GM21367 (cell line): Measurements from ENCODE around the gene BTBD2.
"Not testable (repeated sequence)": the region's sequence is repeated elsewhere in the genome, so short reads cannot be mapped to it uniquely, and the experiment has no call there.

ENCODE experiments used
- ATAC-seq: cut with Tn5 transposase; IDR thresholded peaks from one replicate; pipeline ENCODE4 v1.9.1; 2021; ENCODE audit not compliant: unreplicated experiment

The BTBD2 gene

DNA sequence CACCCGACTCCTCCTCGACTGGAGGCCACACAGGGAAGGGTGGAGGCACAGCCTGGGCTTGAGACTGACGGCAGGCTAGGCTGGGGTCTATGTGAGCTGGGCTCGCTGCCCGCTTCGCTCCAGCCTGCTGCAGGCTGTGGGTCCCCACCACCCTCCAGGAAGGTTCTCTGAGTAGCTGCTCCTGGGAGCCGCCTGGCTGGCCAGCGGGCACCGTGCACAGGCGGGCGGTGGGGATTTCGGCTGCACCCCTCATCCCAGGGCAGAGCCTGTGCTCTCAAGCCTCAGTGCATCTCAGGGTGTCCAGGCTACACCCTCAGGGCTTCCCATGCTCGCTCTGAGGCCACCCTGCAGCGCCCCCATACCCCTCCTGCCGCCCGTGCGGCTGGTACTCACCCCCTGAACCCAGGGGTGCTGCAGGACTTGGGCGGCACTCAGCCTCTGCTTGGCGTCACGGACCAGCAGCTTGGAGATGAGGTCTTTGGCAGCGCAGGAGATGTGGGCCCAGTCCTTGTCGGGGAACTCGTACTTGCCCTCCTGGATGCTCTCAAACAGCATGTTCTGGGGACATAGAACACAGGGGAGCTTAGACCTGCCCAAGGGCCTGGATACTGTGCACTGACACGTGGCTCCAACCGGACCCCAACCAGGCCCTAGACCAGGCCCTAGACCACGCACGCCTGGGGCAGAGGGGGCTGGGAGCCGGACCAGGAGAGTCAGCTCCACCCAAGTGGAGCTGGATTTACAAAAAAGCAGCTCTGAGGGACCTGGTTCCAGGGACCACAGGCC, 25.3 kb upstream of the BTBD2 start:
- no peak for ATAC-seq

DNA sequence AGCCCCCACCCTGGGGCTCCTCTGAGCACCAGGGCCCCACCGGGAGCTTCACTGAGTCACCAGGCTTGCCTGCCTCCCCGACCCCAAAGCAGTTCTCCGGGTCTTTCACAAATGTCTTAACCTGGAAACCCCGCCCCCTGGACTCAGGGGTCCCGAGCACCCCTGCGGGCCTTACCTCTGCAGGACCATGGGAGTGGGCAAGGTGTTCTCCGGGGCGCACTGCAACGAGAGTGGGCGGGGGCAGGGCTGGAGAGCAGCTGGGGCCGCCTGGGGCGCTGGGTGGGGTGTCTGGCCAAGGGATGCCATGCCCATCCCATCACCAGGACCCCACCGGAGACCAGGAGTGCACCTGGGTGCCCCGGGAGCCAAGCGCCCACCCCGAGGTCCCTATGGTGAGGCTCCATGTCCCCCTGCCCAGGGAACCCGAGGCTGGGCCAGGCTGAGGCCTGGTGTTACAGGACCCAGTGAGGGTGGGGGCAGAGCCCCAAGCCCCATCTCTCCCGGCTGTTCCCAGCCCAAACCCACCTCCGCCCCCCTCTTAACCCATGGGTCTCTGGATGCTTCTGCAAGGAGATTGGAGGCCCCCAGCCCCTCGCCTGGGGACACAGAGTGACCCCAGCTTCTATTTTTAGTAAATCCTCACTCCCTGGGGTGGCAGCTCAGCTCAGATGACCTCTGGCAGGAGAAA, 24.6 kb upstream of the BTBD2 start:
- ATAC-seq, result no peak

DNA sequence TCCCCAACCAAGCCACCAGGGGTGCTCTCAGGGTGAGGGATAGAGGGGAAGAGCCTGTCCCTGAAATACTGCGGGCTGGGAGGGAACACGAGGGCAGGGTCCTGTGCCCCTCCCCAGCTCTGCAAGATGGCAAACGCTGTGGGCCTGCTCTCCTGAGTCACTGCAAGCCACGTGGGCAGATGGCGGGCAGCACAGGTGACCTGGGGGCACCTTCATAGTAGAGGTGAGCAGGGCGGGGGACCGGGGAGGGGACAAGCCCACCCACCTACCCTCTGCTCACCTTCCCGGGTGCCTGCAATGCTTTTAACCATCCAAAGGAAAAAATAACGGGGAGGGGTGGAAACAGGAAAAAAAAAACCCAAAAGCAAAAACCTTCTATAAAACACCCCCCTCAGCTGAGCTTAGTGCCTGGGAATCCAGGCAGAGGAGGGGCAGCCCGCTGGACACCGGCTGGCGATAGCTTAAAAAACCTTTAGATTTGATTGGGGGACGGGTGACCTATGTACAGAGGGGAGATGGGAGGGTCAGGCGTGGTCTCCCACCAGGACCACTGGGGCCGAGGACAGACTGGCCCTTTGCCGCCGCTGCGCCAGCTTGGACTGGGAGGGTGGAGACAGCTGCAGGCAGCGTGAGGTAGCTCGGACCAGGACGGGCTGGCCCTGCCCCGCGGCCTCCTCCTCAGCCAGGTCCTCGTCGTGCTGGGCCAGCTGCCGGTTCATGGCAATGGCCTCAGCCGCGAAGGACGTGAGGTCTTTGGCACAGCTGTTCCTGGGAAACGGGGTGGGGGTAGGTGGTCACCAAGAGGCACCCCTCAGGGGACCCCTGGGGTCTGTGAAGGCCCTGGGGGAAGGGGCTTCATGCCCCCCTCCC, 23.8 kb upstream of the BTBD2 start:
- no peak for ATAC-seq

DNA sequence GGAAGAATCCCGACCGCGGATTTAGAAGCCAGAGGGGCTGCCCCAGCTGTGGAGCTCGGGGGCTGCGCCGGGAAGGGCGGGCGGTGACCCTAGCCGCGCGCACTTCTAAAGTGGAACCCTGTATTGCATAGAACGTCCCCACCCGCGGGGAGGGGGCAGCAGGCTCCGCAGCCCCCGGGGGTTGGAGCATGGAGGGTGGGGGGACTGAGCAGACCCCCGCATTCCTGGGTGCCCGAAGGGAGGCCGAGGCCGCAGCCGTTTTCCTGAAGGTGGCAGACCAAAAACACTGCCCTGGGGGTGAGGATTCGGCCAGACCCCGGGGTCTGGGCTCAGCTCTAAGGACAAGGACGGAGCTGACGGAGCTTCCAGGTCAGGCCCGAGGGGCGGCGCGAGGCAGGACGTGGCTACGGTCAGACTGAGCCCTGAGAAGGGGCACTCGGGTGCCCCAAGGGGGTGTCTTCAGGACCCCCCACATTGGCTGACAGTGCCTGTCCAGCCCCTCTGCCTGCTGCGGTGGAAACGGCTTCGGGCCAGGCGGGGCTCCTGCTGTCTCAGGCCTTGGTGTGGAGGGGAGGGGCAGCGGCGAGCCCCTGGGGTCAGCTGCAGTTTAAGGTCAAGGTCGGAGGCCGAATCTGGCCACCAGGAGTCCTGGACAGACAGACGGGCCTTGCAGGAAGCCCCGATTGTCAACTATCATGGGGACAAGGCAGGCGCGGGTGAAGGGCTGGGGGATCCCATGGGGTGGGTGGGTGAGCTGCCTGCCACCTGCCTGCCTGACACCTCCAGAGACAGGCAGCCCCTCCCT, 23.0 kb upstream of the BTBD2 start:
- no peak for ATAC-seq

DNA sequence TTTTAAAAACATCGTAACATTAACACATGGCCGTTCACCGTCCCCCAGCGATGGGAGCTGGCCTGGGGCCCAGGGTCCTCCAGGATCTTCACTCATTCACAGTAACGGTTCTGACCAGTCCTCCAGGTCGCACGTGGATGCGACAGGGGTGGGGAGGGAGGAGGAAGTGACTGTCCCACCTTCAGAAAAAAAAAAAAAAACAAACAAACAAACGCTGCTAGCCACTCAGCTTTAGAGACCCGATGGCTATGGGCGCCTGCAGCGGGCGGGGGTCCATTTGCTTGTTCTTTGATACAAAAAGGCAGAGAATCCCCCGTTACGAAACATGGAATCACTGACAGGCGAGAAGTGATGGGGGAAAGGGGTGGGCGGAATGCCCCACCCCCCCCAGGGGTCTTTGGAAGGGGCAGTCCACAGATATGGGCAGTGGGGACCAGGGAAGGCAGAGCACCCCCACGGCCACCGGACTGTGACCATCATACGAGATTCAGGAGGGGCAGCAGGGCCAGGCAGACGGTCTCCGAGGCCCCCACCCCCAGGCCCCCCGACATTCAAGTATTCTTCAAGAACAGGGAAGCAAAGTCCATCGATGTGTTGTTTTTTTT, 22.2 kb upstream of the BTBD2 start:
- ATAC-seq, result no peak

DNA sequence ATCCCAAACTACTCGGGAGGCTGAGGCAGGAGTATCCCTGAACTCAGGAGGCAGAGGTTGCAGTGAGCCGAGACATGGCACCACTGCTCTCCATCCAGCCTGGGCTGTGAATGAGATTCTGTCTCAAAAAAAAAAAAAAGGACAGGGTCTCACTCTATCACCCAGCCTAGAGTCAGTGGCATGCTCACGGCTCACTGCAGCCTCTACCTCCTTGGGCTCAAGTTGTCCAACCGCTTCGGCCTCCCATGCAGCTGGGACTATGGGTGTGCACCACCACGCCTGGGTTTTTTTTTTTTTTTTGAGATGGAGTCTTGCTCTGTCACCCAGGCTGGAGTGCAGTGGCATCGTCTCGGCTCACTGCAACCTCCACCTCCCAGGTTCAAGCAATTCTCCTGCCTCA, 20.9 kb upstream of the BTBD2 start:
- no peak for ATAC-seq

DNA sequence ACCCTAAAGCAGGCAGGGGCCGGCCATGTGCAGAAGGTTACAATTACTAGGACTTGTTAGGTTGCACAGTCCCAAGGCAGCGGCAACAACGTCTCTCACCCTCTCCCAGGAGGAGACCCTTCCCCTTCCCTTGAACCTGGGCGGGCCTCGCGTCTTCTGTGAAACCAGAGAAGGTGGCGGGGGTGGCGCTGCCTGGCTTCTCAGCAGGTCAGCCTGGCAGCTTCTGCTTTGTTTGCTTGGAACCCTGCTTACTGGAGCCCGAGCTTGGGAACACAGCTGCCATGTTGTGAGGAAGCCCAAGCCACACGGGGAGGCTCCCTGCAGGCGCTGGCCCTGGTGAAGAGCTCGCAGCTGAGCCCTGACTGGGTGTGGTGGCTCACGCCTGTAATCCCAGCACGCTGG, 20.1 kb upstream of the BTBD2 start:
- ATAC-seq, result no peak

DNA sequence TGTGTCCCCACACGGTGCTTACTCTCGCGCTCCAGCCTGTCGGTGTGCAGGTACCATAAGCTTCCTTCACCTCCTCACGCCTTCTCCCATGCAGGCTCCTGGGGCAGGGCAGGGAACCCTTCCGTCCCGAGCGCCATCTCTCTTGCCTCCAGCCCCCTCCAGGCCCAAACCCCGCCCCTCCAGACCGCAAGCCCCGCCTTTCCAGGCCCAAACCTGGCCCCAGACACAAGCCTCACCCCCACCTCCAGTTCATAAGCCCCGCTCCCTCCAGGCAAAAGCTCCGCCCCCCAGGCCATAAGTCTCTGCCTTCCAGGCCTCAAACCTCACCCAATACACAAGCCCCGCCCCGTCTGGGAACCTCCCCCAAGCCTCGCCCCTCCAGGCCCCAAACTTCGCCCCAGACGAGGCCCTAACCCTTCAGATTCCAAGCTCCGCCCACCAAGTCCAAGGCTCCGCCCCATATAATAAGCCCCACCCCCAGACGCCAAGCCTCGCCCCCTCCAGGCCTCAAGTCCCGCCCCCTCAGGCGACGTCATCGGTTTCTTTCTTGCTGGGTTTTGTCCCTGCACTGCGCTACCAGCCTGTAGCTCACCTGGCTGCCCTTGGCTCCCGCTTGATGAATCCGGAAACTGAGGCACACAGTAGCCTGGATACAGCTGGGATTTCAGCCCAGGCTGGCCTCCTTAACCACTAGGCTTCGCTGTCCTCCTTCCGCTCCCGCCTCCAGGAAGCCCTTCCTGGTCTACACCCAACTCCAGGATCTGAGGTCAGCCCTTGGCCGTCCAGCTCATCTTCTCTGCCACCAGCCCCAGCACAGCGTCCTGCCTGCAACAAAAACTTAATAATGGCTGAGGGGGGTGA, 19.4 kb upstream of the BTBD2 start:
- no peak for ATAC-seq

DNA sequence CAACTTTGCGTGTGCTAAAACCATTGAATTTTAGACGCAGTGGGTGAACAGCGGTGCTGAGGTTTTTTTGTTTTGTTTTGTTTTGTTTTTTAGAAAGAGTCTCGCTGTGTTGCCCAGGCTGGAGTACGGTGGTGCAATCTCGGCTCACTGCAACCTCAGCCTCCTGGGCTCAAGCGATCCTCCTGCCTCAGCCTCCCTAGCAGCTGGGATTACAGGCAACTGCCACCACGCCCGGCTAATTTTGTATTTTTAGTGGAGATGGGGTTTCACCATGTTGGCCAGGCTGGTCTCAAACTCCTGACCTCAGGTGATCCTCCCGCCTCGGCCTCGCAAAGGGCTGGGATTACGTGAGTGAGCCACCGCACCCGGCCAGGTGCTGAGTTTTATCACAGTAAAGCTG, 18.7 kb upstream of the BTBD2 start:
- ATAC-seq, result not testable (repeated sequence)

DNA sequence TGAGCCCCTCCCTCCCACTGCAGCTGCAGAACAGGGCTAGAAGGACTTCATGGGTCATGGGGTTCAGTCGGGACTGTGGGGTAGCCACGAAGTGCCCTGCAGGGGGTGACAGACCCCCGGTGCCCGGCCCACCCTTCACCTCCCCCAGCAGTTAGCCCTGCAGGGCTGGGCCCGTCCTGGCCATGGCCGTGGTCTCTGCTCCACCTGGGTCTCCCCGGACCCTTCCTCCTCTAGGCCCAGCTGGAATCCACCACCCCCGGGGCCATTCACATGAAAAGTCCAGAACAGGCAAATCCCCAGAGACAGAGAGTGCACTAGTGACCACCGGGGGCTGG, 18.3 kb upstream of the BTBD2 start:
- no peak for ATAC-seq

DNA sequence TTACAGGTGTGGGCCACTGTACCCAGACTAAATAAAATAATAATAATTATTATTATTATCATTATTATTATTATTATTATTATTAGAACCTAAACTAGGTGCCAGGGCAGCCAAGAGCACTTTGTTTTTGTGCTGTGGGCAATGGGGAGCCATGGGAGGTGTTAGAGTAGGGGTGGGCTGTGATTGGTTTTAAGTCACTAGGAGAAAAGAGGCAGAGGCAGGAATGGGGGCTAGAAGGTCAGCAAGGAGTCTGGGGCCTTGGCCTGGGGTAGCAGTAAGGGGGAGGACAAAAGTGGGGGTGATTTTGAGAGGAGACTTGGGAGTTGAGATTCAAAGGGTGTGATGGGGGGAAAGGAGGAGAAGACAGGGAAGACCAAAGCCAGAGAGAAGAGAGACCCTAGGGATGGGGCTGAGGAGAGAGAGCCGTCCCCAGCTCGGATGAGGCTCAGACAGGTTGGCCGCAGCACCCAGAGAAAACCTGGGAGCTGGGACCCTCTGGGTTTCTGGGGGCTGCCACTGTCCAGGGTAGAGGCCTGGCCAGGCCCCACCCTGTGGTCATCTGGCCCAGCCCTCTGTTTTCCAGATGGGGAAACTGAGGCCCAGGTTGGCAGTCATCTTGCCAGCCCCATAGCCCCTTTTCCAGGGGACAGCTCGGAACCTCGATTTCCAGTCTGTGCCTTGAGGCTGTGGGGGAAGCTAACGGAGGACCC, 17.8 kb upstream of the BTBD2 start:
- no peak for ATAC-seq

DNA sequence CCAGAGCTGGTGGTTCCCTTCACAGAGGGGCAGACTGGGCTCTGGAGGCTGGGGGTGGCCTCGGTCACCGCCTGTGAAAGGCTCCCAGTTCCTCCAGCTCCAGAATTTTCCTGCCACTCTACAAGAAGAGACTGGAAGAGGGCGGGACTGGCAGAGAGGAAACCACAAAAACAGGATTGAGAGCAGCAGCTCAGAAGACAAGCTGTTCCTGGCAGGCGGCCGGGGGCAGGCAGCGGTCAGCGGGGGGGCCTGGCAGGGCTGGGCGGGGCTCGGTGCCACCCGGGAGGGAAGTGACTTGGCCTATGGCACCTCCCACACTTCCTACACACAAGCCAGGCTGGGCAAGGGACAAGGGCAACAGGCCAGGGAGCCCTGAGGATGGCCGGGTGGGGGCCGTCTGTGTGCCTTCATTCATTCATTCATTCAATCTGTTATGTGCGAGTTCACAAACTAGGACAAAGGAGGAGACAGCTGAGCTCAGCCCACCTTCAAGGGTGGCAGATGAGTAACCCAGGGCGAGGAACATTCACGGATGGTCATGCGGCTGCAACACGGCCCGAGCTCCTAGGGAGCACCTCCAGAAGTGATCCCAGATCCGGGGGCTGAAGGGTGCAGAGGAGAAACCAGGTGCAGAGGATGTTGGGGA, 16.9 kb upstream of the BTBD2 start:
- no peak for ATAC-seq

DNA sequence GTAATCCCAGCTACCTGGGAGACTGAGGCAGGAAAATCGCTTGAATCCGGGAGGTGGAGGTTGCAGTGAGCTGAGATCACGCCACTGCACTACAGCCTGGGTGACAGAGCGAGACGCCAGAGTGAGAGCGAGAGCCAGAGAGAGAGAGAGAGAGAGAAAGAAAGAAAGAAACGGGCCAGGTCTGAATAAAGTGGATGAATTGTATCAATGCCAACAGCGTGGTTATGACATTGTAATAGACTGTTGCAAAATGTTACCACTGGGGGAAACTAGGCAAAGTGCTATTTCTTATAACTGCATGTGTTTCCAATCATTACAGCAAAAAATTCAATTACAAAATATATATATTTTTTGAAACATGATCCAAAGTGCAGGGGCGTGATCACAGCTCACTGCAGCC, 11.8 kb upstream of the BTBD2 start:
- no peak for ATAC-seq

DNA sequence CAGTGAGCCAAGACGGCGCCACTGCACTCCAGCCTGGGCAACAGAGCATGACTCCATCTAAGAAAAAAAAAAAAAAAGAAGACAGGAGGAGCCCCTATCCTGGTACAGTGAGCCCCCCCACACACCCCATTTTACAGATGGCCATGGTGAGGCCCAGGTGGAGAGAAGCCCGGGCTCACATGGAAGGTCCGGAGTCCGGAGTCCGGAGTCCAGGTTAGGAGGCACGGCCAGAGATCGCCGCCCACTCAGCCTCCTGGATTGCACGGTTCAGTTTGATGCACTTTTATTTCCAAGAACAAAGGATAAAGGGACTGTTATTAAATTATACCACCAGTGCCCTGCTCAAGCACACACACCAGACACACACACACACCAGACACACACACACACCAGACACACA, 11.3 kb upstream of the BTBD2 start:
- no peak for ATAC-seq

DNA sequence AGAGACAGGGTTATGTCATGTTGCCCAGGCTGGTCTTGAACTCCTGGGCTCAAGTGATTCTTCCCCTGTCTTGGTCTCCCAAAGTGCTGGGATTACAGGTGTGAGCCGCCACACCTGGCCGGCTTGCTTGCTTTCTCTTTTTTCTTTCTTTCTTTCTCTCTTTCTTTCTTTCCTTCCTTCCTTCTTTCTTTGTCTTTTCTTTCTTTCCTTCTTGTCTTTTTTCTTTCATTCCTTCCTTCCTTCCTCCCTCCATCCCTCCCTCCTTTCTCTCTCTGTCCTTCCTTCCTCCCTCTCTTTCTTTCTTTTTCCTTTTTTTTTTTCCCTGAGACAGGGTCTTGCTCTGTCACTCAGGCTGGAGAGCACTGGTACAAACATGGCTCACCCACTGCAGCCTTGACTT, 6.8 kb upstream of the BTBD2 start:
- ATAC-seq, result no peak

DNA sequence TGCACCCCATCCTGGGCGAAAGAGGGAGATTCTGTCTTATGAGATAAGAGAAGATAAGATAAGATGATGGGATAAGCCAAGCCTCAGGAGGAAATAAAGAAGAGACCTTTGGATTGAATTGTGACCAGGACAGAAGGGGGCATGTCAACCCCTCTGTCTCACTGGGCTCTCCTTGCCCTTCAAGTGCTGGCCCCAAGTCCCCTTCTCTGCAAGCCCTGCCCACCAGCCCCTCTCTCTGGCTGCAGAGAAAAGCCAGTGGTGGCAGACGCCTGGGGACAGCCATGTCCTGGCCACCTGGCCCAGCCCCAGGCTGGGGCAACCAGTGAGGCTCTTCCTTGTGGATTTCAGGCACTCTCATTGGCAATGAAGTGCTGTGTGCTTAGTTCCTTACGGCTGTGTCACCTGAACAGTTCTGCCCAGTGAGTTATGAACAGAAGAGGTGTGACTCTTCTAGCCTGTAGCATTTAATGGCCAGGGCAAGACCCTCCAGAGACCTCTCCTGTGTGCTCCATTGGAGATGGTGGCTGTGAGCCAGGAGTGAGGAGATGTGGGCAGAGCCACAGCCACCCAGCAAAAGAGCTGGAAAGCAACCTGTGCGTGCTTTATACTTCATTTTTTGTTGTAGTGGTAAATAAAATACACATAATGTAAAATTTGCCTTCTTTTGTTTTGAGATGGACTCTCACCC, 6.1 kb upstream of the BTBD2 start:
- ATAC-seq, result no peak

DNA sequence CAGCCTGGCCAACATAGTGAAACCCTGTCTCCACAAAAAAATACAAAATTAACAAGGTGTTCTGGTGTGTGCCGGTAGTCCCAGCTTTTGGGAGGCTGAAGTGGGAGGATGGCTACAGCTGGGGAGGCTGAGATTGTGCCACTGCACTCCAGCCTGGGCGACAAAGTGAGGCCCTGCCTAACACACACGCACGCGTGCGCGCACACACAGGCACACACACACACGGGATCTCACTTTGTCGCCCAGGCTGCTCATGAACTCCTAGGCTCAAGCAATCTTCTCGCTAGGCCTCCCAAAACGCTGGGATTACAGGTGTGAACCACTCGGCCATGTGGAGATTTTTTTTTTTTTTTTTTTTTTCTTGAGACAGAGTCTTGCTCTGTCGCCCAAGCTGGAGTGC, 3.2 kb upstream of the BTBD2 start:
- no peak for ATAC-seq
